ENCODE data around the gene POR.

The POR gene

DNA sequence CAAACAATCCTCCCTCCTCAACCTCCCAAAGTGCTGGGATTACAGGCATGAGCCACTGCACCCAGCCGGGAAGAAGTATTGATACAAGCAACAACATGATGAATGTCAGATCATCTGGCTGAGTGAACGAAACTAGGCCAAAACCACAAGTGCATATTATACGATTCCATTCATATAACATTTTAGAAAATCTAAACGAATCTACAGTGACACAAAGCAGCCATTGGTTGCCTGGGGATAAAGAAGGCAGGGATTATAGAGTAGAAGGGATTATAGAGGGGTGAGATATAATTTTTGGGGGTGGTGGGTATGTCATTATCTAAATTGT, 47.6 kb upstream of the POR start:
- no peaks in the 10 kb centered on the region for H4K20me1 ChIP-seq (ENCODE audit: insufficient read depth, low read length)
- peaks cover 14% of the 10 kb centered on the region for H3K4me1 ChIP-seq (ENCODE audit: low read length)
- no peaks in the 10 kb centered on the region for H3K9me2 ChIP-seq (replicated peaks; ENCODE audit: insufficient read depth, low read length)
- DNase-seq: no peak
- H3K4me2 ChIP-seq (ENCODE audit: low read depth, low read length): peak overlapping the region; percentile 90; the same call in 1 of the 2 replicates
- H3K9me3 ChIP-seq (replicated peaks; ENCODE audit: insufficient read depth, low read length): no peaks in the 10 kb centered on the region
- H3K27me3 ChIP-seq (replicated peaks; ENCODE audit: insufficient read depth, low read length): no peaks in the 10 kb centered on the region
- no peak overlapping the region for H3K9ac ChIP-seq (ENCODE audit: low read length)
- peak overlapping the region; percentile 37; the same call in 1 of the 2 replicates for H3K27ac ChIP-seq (ENCODE audit: low read length)
- no peaks in the 10 kb centered on the region for H3K79me2 ChIP-seq (ENCODE audit: low read length)
- H2AFZ ChIP-seq (ENCODE audit: low read length): peak overlapping the region; percentile 71; the same call in 1 of the 2 replicates
- no peak overlapping the region for H3K4me3 ChIP-seq (ENCODE audit: low read length)
- H3F3A ChIP-seq (ENCODE audit: insufficient read depth, low read length): peaks cover 10% of the 10 kb centered on the region; the same call in 1 of the 2 replicates
- no peak for TF ChIP-seq EZH2phosphoT487 (IDR thresholded peaks at IDR 0.05; ENCODE audit: low read length)
- TF ChIP-seq EZH2 (optimal IDR thresholded peaks at IDR 0.05; ENCODE audit: low read depth, low read length): no peak
- TF ChIP-seq, protein P1, sequence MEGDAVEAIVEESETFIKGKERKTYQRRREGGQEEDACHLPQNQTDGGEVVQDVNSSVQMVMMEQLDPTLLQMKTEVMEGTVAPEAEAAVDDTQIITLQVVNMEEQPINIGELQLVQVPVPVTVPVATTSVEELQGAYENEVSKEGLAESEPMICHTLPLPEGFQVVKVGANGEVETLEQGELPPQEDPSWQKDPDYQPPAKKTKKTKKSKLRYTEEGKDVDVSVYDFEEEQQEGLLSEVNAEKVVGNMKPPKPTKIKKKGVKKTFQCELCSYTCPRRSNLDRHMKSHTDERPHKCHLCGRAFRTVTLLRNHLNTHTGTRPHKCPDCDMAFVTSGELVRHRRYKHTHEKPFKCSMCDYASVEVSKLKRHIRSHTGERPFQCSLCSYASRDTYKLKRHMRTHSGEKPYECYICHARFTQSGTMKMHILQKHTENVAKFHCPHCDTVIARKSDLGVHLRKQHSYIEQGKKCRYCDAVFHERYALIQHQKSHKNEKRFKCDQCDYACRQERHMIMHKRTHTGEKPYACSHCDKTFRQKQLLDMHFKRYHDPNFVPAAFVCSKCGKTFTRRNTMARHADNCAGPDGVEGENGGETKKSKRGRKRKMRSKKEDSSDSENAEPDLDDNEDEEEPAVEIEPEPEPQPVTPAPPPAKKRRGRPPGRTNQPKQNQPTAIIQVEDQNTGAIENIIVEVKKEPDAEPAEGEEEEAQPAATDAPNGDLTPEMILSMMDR (IDR thresholded peaks at IDR 0.05; ENCODE audit: low read length): no peak
- H3K36me3 ChIP-seq (replicated peaks; ENCODE audit: insufficient read depth, low read length): no peaks in the 10 kb centered on the region

DNA sequence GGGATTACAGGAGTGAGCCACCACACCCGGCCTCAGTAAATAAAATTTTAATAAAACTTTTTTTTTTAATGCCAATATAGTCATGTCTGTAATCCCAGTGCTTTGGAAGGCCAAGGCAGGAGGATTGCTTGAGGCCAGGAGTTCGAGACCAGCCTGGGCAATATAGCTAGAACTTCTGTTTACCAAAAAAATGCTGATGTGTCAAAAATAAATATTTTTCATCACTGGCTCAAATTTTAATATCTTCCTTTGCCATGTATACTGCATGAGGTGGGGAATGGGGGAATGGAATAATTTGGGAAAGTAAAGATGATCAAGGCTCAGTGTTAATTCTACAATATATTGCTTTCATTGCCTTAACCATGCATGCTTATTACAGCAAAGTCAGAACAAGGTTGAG, 46.8 kb upstream of the POR start:
- no peak for DNase-seq
- Histone ChIP-seq H3K9me2 (replicated peaks; ENCODE audit: insufficient read depth, low read length) (no peaks in the 10 kb centered on the region), H3K9ac (ENCODE audit: low read length) (no peak overlapping the region), H3K4me1 (ENCODE audit: low read length) (peaks cover 14% of the 10 kb centered on the region), H3K27me3 (replicated peaks; ENCODE audit: insufficient read depth, low read length) (no peaks in the 10 kb centered on the region), H3K9me3 (replicated peaks; ENCODE audit: insufficient read depth, low read length) (no peaks in the 10 kb centered on the region), H3K36me3 (replicated peaks; ENCODE audit: insufficient read depth, low read length) (no peaks in the 10 kb centered on the region), H3K4me3 (ENCODE audit: low read length) (no peak overlapping the region), H3K79me2 (ENCODE audit: low read length) (no peaks in the 10 kb centered on the region), H3F3A (ENCODE audit: insufficient read depth, low read length) (peaks cover 10% of the 10 kb centered on the region; the same call in 1 of the 2 replicates), H4K20me1 (ENCODE audit: insufficient read depth, low read length) (no peaks in the 10 kb centered on the region), H3K4me2 (ENCODE audit: low read depth, low read length) (no peak overlapping the region), H2AFZ (ENCODE audit: low read length) (no peak overlapping the region), H3K27ac (ENCODE audit: low read length) (no peak overlapping the region)
- TF ChIP-seq EZH2 (optimal IDR thresholded peaks at IDR 0.05; ENCODE audit: low read depth, low read length) (no peak), EZH2phosphoT487 (IDR thresholded peaks at IDR 0.05; ENCODE audit: low read length) (no peak)
- TF ChIP-seq, protein P1 (IDR thresholded peaks at IDR 0.05; ENCODE audit: low read length): no peak

DNA sequence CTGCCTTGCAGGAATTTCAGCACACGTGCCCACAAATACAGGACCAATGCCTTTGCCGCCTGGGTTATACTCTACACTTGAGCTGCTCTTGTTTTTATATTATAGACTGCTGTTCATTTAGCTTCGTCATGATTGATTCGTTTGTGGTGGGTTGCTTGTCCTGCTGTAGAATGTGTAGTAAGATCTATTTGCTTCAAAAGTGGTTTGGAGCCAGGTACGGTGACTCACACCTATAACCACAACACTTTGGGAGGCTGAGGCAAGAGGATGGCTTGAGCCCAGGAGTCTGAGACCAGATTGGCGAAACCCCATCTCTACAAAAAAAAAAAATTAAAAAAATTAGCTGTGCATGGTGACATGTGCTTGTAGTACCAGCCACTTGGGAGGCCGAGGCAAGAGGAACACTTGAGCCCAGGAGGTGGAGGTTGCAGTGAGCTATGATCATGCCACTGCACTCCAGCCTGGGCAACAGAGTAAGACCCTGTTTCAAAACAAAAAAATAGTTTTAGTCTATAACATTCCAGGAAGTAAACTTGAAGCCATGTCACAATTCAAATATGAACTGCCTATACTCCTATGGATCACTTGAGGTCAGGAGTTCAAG, 45.1 kb upstream of the POR start:
- DNase-seq: no peak

More for the DNA sequence above, 45.1 kb upstream of the POR start:
- no peak overlapping the region for H3K4me2 ChIP-seq (ENCODE audit: low read depth, low read length)
- H3K79me2 ChIP-seq (ENCODE audit: low read length): no peaks in the 10 kb centered on the region
- no peaks in the 10 kb centered on the region for H3K9me2 ChIP-seq (replicated peaks; ENCODE audit: insufficient read depth, low read length)
- H3K4me1 ChIP-seq (ENCODE audit: low read length): peaks cover 14% of the 10 kb centered on the region
- peaks cover 10% of the 10 kb centered on the region; the same call in 1 of the 2 replicates for H3F3A ChIP-seq (ENCODE audit: insufficient read depth, low read length)
- no peak overlapping the region for H2AFZ ChIP-seq (ENCODE audit: low read length)
- H4K20me1 ChIP-seq (ENCODE audit: insufficient read depth, low read length): no peaks in the 10 kb centered on the region
- H3K27me3 ChIP-seq (replicated peaks; ENCODE audit: insufficient read depth, low read length): no peaks in the 10 kb centered on the region
- H3K36me3 ChIP-seq (replicated peaks; ENCODE audit: insufficient read depth, low read length): no peaks in the 10 kb centered on the region
- H3K9ac ChIP-seq (ENCODE audit: low read length): no peak overlapping the region
- no peaks in the 10 kb centered on the region for H3K9me3 ChIP-seq (replicated peaks; ENCODE audit: insufficient read depth, low read length)
- H3K27ac ChIP-seq (ENCODE audit: low read length): no peak overlapping the region
- no peak overlapping the region for H3K4me3 ChIP-seq (ENCODE audit: low read length)
- TF ChIP-seq EZH2phosphoT487 (IDR thresholded peaks at IDR 0.05; ENCODE audit: low read length) (no peak), EZH2 (optimal IDR thresholded peaks at IDR 0.05; ENCODE audit: low read depth, low read length) (no peak)
- TF ChIP-seq, protein P1 (IDR thresholded peaks at IDR 0.05; ENCODE audit: low read length): no peak
